Endothelial cell of umbilical vein (primary cell): Measurements from ENCODE around the gene MNAT1.

ENCODE experiments used
- CTCF ChIP-seq, 2 donors: IDR thresholded peaks; 1 replicate in 1 of 2; 2 replicates in 1 of 2; pipeline ENCODE4 v1.5.1; 2011; ENCODE audit warnings: low read length in 2 of 2, mild to moderate bottlenecking in 2 of 2, moderate library complexity in 2 of 2, control low read depth in 1 of 2, inconsistent platforms in 1 of 2, low read depth in 1 of 2; ENCODE audit not compliant: insufficient read depth in 1 of 2; ENCODE audit errors: extremely low read depth in 1 of 2
- EZH2 ChIP-seq: IDR thresholded peaks from 2 replicates; pipeline ENCODE4 v1.6.1; 2012; ENCODE audit warnings: borderline replicate concordance, low read depth, mild to moderate bottlenecking, moderate library complexity, low read length, inconsistent platforms; ENCODE audit not compliant: severe bottlenecking
- FOS ChIP-seq: IDR thresholded peaks from 2 replicates; pipeline ENCODE4 v1.6.1; 2011; ENCODE audit warnings: mild to moderate bottlenecking, low read length, moderate library complexity, borderline replicate concordance; ENCODE audit not compliant: insufficient read depth
- JUN ChIP-seq: IDR thresholded peaks from 2 replicates; pipeline ENCODE4 v1.6.1; 2011; ENCODE audit warnings: borderline replicate concordance, low read depth; ENCODE audit not compliant: insufficient read length, insufficient read depth
- MAX ChIP-seq: IDR thresholded peaks from 2 replicates; pipeline ENCODE4 v1.6.1; 2011; ENCODE audit not compliant: insufficient read depth, insufficient read length
- POLR2A ChIP-seq: IDR thresholded peaks from 2 replicates; pipeline ENCODE4 v1.6.1; 2012; ENCODE audit warnings: low read depth, mild to moderate bottlenecking, control low read depth, low read length
- POLR2AphosphoS5 ChIP-seq: IDR thresholded peaks from 2 replicates; pipeline ENCODE4 v1.6.1; 2012; ENCODE audit warnings: low read depth, mild to moderate bottlenecking, control low read depth, low read length, moderate library complexity; ENCODE audit not compliant: insufficient read depth

GRCh38 chr14:60998617-60999016 lies 264.1 kb downstream of the MNAT1 start:
- TF ChIP-seq CTCF (IDR thresholded peaks at IDR 0.05; ENCODE audit: extremely low read depth in 1 of 2, insufficient read depth in 1 of 2, low read depth in 1 of 2, low read length in 2 of 2) (no peak), POLR2A (no peak), JUN (no peak), EZH2 (no peak), POLR2AphosphoS5 (no peak), MAX (no peak), FOS (no peak)
